CD14-positive monocyte (primary cell): ENCODE data around the gene SPATA19. TPM values are rescaled to one million over a fixed set of nuclear protein-coding genes. Genes with fewer than 3 reads are reported as not detected.

Source experiments
- DNase-seq, 3 donors: peaks; one replicate each; pipeline ENCODE4 v3.0.0-alpha.2; 2011 to 2022
- H2AFZ ChIP-seq: 2 replicates; pipeline ENCODE4 v1.6.0; 2012; ENCODE audit warnings: mild to moderate bottlenecking, low read depth, low read length, inconsistent platforms; ENCODE audit not compliant: insufficient read depth, poor library complexity, severe bottlenecking
- H3K27ac ChIP-seq, 2 donors: 1 replicate in 1 of 2; 2 replicates in 1 of 2; pipeline ENCODE4 v1.5.1; 2012 to 2013; ENCODE audit warnings: low read length in 2 of 2, control low read depth in 1 of 2, inconsistent platforms in 1 of 2, low read depth in 1 of 2, mild to moderate bottlenecking in 1 of 2
- H3K27me3 ChIP-seq, 2 donors: one replicate each; pipeline versions ENCODE4 v1.6.0 to v1.6.1; 2011 to 2013; ENCODE audit warnings: low read length in 2 of 2; ENCODE audit not compliant: control insufficient read depth in 2 of 2, insufficient read depth in 2 of 2
- H3K36me3 ChIP-seq, 2 donors: replicated peaks in 1 of 2; 1 replicate in 1 of 2; 2 replicates in 1 of 2; pipeline versions ENCODE4 v1.5.1 to v1.6.1; 2012 to 2013; ENCODE audit warnings: low read length in 2 of 2, control low read depth in 1 of 2, inconsistent platforms in 1 of 2, mild to moderate bottlenecking in 1 of 2; ENCODE audit not compliant: insufficient read depth in 2 of 2, control insufficient read depth in 1 of 2
- H3K4me1 ChIP-seq, 2 donors: 1 replicate in 1 of 2; 2 replicates in 1 of 2; pipeline versions ENCODE4 v1.5.1 to v1.6.1; 2012 to 2013; ENCODE audit warnings: low read length in 2 of 2, control low read depth in 1 of 2, inconsistent platforms in 1 of 2, mild to moderate bottlenecking in 1 of 2, moderate library complexity in 1 of 2; ENCODE audit not compliant: insufficient read depth in 2 of 2, control insufficient read depth in 1 of 2
- H3K4me2 ChIP-seq: replicated peaks from 2 replicates; pipeline ENCODE3; 2012; ENCODE audit warnings: low read length, moderate library complexity, mild to moderate bottlenecking; ENCODE audit not compliant: poor library complexity, severe bottlenecking; ENCODE audit errors: extremely low read depth
- H3K4me3 ChIP-seq, 3 experiments: fragments of 200-600 bp in 1 of 3; sonication (generic) in 1 of 3; replicated peaks in 1 of 3; 1 replicate in 2 of 3; 2 replicates in 1 of 3; pipeline ENCODE4 v1.5.1; 2011 to 2013; ENCODE audit warnings: low read length in 3 of 3, mild to moderate bottlenecking in 3 of 3, control low read depth in 2 of 3, low read depth in 2 of 3, inconsistent platforms in 1 of 3, moderate library complexity in 1 of 3
- H3K79me2 ChIP-seq: 2 replicates; pipeline ENCODE4 v1.6.0; 2012; ENCODE audit warnings: mild to moderate bottlenecking, control low read depth, inconsistent platforms, low read length, moderate library complexity; ENCODE audit not compliant: insufficient read depth
- H3K9ac ChIP-seq: 2 replicates; pipeline ENCODE4 v1.6.0; 2017; ENCODE audit warnings: low read length, mild to moderate bottlenecking; ENCODE audit not compliant: insufficient read depth, poor library complexity, severe bottlenecking
- H3K9me3 ChIP-seq, 2 donors: replicated peaks in 1 of 2; 1 replicate in 1 of 2; 2 replicates in 1 of 2; pipeline versions ENCODE4 v1.5.1 to v1.6.1; 2012 to 2013; ENCODE audit warnings: low read length in 2 of 2, control low read depth in 1 of 2; ENCODE audit not compliant: control insufficient read depth in 1 of 2, insufficient read depth in 1 of 2
- H4K20me1 ChIP-seq: 2 replicates; pipeline ENCODE4 v1.6.0; 2012; ENCODE audit warnings: mild to moderate bottlenecking, low read length, control low read depth, moderate library complexity; ENCODE audit not compliant: insufficient read depth
- H3K27ac Mint-ChIP-seq, 7 donors: one replicate each; pipeline ENCODE4 v1.8.0; 2020; ENCODE audit warnings: mild to moderate bottlenecking in 7 of 7, mixed read lengths in 7 of 7, moderate library complexity in 6 of 7, inconsistent platforms in 2 of 7
- H3K27me3 Mint-ChIP-seq, 3 donors: one replicate each; pipeline ENCODE4 v1.8.0; 2021 to 2022; ENCODE audit warnings: low read depth in 3 of 3, mild to moderate bottlenecking in 3 of 3, mixed read lengths in 3 of 3, moderate library complexity in 3 of 3, inconsistent platforms in 1 of 3
- H3K36me3 Mint-ChIP-seq, 2 donors: one replicate each; pipeline ENCODE4 v1.8.0; 2020; ENCODE audit warnings: mixed read lengths in 2 of 2, inconsistent platforms in 1 of 2, mild to moderate bottlenecking in 1 of 2
- H3K4me1 Mint-ChIP-seq: one replicate; pipeline ENCODE4 v1.8.0; 2020; ENCODE audit warnings: mild to moderate bottlenecking, mixed read lengths
- H3K4me3 Mint-ChIP-seq, 2 donors: one replicate each; pipeline ENCODE4 v1.8.0; 2020; ENCODE audit warnings: mild to moderate bottlenecking in 2 of 2, mixed read lengths in 2 of 2, moderate library complexity in 1 of 2
- H3K9me3 Mint-ChIP-seq, 7 donors: one replicate each; pipeline ENCODE4 v1.8.0; 2020 to 2022; ENCODE audit warnings: mixed read lengths in 7 of 7, mild to moderate bottlenecking in 6 of 7, moderate library complexity in 6 of 7, inconsistent platforms in 2 of 7
- WGBS: methylation state at CpG from one replicate; pipeline ENCODE4 v1.1.5; 2013; ENCODE audit warnings: missing lambda C conversion rate; ENCODE audit not compliant: insufficient coverage; 5-methylcytosine and 5-hydroxymethylcytosine counted together
- intact Hi-C, 2 donors: fragments of 100-400 bp; cut with micrococcal nuclease; formaldehyde crosslinking; loops; one replicate each; pipeline versions ENCODE4 v1.15.0 to v1.15.1; 2023
- polyA plus RNA-seq, 3 donors: library from polyadenylated mRNA; depleted of rRNA in 1 of 3; unstranded in 2 of 3; stranded (reverse) in 1 of 3; fragments of 300-500 nt in 2 of 3; fragments of >200 nt in 1 of 3; fragmentation: Illumina TruSeq in 2 of 3; gene quantifications; 1 replicate in 2 of 3; 2 replicates in 1 of 3; pipeline ENCODE4 v1.2.3, GENCODE V29; 2012 to 2021
- TF ChIP-seq, protein P1 (sequence below): fragments of 200-600 bp; IDR thresholded peaks from one replicate; pipeline ENCODE4 v1.8.0; 2022; ENCODE audit warnings: antibody characterized with exemption, mild to moderate bottlenecking

Gene SPATA19
- polyA plus RNA-seq, 3 donors: not detected

GRCh38 chr11:133814588-133815100 lies 30.7 kb downstream of the SPATA19 start:
- Histone ChIP-seq H2AFZ (no peak overlapping the region), H3K4me3 (no peak overlapping the region), H4K20me1 (no peaks in the 10 kb centered on the region), H3K27me3 (no peaks in the 10 kb centered on the region), H3K4me1 (no peaks in the 10 kb centered on the region), H3K9me3 (no peaks in the 10 kb centered on the region), H3K36me3 (no peaks in the 10 kb centered on the region), H3K4me2 (no peak overlapping the region), H3K9ac (no peak overlapping the region), H3K79me2 (no peaks in the 10 kb centered on the region), H3K27ac (no peak overlapping the region)
- no peak overlapping the region for H3K4me3 Mint-ChIP-seq
- H3K4me1 Mint-ChIP-seq: no peaks in the 10 kb centered on the region
- no peak overlapping the region for H3K27ac Mint-ChIP-seq
- no peaks in the 10 kb centered on the region for H3K36me3 Mint-ChIP-seq
- 87% methylated on average over 4 of the region's 8 CpGs for WGBS
- TF ChIP-seq, protein P1, sequence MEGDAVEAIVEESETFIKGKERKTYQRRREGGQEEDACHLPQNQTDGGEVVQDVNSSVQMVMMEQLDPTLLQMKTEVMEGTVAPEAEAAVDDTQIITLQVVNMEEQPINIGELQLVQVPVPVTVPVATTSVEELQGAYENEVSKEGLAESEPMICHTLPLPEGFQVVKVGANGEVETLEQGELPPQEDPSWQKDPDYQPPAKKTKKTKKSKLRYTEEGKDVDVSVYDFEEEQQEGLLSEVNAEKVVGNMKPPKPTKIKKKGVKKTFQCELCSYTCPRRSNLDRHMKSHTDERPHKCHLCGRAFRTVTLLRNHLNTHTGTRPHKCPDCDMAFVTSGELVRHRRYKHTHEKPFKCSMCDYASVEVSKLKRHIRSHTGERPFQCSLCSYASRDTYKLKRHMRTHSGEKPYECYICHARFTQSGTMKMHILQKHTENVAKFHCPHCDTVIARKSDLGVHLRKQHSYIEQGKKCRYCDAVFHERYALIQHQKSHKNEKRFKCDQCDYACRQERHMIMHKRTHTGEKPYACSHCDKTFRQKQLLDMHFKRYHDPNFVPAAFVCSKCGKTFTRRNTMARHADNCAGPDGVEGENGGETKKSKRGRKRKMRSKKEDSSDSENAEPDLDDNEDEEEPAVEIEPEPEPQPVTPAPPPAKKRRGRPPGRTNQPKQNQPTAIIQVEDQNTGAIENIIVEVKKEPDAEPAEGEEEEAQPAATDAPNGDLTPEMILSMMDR: no peak
- no peak for DNase-seq
- H3K9me3 Mint-ChIP-seq: peaks cover 0 to 2% (median 0%) of the 10 kb centered on the region in 7 donors
- intact Hi-C loops: no loop called here
- peaks cover 0 to 6% (median 0%) of the 10 kb centered on the region in 3 donors for H3K27me3 Mint-ChIP-seq

DNA sequence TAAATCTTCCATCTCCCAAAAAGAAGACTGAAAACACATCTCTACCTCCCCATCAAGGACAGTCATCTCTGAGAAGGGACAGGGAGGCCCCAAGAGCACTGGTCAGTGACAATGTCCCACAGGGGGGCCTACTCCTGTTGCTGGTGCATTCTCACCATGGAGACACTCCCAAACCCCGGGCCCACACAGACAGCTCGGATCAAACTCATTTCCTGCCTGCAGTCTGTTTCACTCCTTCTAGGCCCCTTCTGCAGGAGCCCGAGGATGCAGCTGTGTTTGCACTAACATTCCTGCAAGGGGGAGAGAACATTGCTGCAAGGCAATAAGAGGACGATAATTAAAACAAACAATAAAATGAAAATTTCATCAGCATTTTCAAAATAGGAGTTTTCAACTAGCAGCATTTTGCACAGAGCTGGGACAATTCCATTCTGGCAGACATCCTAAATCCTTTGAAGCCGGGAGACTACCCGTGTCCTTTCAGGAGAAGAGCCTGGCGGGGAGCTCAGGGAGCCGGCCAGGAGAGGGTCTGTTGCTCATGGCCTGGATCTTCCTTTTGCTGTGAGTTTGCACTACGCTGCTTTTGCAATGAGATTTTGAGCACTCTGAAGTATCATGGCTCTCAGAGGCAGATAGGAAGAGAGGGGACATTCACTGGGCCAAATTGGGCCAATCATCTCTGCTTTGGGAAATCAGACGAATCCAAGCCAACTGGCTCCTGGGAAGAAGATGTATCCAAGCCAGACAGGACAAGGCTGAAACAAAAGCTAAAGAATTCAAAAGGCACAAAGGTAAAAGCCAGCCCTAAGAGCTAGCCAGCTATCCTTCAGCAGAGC lies 33.2 kb downstream of the SPATA19 start:
- H3K9me3 ChIP-seq: no peaks in the 10 kb centered on the region
- H3K79me2 ChIP-seq: no peaks in the 10 kb centered on the region
- intact Hi-C loops: no loop called here
- no peaks in the 10 kb centered on the region for H4K20me1 ChIP-seq
- WGBS: 78% methylated on average over 9 of the region's 10 CpGs
- Mint-ChIP-seq H3K9me3 (peaks cover 0 to 3% (median 0%) of the 10 kb centered on the region in 7 donors), H3K36me3 (no peaks in the 10 kb centered on the region), H3K4me1 (no peaks in the 10 kb centered on the region), H3K4me3 (peak overlapping the region in 1 of 2 donors; percentile 28), H3K27ac (no peak overlapping the region), H3K27me3 (peaks cover 0 to 6% (median 1%) of the 10 kb centered on the region in 3 donors)
- H3K27me3 ChIP-seq: no peaks in the 10 kb centered on the region
- H3K4me2 ChIP-seq: no peak overlapping the region
- H3K4me3 ChIP-seq: no peak overlapping the region
- H3K4me1 ChIP-seq: no peaks in the 10 kb centered on the region
- no peak overlapping the region for H2AFZ ChIP-seq
- H3K9ac ChIP-seq: no peak overlapping the region
- DNase-seq: no peak
- no peaks in the 10 kb centered on the region for H3K36me3 ChIP-seq
- H3K27ac ChIP-seq: no peak overlapping the region
- TF ChIP-seq, protein P1: no peak
